Measurements from ENCODE around the gene SNX9.

SNX9 gene

DNA sequence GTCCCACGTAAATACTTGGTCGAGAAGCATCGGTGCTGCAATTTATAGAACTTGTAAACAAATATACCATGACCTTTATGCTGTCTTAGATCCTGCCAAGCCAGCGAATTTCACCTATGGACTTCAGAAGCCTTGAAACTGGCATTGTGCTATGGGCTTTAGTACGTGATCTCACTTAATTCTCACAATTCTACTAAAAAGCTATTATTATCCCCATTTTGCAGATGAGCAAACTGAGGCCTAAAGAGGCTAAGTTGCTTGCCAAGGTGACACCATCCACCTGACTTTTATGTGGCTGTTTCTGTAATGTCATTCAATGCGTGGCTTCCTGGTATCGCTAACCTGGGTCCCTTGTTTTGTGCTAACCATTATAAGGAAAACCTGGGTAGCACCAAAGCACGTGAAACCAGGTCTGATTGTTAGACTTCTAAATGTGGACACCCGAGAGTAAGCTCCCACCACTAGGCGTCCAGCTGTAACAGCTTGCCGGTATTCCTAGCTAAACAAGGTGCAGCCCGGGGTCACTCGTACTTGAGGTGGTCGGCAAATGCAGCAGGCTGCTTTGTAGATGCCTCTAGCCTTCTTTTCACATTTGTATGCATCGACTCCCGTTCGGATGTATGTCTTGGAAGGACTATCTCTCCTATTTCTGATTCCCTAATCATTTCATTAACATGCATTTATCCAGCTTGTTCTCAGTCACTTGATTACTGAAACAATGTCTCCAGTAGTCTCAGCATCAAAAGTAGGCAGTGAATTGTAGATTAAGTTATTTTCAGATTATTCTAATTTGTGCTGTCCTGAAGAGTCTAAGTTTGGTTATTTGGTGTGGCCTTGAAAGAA, 159.7 kb downstream of the SNX9 start:
- no peak for DNase-seq

DNA sequence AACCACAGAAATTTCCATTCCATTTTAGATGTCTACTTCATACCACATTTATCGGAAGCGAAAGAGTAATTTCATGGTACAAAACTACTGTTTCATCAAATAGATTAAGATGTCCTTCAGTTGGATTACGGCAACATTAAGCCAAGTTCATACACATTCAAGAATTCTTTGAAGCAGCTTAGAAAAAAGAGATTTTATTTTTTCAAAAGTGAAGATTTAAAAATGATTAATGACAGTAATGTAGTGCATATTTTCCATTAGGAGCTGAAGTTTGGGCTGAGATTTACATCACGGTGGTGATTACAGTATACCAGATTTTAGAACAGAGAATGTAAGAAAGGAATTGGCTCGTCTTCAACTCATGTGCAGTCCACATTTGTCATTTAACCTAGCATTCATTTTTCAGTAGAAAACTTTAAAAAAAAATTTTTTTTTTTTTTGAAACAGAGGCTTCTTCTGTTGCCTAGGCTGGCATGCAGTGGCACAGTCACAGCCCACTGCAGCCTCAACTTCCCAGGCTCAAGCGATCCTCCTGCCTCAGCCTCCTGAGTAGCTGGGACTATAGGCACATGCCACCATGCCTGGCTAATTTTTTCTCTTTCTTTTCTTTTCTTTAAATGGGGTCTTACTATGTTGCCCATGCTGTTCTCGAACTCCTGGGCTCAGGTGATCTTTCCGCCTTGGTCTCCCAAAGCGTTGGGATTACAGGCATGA, 160.5 kb downstream of the SNX9 start:
- DNase-seq: no peak

DNA sequence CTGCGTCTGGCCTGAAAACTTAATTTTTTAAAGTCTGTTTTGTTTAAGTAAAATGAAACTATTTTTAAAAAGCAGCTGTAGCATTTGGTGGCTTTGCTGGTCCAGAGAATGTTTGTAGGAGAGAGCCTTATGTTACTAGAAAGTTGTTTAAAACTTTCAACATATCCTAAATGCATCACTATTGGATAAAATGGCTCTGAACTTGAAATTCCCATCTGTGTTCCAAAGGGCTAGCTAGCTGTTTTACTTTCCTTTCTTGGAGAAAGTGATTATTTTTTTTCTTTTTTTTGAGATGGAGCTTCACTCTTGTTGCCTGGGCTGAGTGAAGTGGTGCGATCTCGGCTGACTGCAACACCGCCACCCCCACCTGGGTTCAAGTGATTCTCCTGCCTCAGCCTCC, 161.1 kb downstream of the SNX9 start:
- DNase-seq: no peak

DNA sequence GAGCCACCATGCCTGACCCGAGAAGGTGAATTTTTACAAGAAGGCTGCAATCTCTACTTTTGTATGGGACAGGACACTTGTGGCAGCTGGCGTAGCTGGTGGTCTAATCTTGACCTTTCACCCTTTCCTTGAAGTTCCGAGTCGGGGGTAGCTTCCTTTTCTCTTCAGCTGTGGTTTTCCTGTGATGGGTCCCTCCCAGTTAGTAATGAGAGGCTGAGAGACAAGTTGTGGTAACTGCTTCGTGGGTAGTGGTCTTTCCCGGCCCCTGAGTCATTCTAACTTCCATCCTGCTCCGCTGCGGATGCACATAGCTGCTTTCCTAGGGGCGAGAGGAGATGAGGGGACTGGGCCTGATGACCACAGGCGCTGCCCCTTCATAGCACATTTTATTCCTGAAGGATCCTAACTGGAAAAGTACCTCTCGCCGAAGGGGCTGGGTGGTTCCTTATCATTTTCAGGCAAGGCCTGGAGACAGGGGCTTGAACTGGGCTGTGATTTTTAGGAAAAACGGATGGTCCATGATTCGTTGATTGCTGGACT, 161.7 kb downstream of the SNX9 start:
- no peak for DNase-seq

DNA sequence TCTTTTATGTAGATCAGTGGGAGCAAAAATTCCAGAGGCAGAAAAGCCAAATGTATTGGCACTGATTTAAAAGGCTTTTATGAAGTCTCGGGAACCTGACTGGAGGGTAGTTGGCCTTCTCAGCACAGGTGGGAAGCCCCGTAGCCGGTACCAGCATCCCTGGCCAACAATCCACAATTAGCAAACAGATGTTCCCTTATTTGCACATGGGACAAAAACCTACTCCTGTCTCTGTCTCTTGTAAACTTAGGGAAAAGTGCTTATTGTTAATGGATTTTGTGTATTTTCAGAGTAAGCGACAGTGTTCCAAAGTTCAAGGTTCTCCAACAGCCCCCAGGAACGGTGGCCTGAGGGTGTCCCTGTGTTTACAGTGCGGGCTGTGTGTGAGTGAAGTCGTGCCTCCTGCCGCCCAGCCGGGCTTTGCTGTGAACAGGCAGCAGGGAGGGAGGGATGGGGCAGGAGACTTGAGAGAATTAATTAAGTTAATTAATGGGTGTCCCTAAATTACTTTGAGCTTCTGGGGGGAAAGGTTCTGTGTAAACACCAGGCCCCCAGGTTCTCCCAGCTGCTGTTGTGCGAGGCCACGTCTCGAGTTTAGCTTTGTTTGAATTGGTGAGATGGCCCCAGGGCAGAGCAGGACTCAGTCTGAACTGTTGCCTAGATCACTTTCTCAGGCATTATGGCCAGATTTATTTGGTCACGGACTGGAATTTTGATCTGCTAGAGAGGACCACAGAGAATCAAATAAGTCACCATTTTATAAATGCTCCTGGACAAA, 162.5 kb downstream of the SNX9 start:
- DNase-seq: peak; percentile 92

DNA sequence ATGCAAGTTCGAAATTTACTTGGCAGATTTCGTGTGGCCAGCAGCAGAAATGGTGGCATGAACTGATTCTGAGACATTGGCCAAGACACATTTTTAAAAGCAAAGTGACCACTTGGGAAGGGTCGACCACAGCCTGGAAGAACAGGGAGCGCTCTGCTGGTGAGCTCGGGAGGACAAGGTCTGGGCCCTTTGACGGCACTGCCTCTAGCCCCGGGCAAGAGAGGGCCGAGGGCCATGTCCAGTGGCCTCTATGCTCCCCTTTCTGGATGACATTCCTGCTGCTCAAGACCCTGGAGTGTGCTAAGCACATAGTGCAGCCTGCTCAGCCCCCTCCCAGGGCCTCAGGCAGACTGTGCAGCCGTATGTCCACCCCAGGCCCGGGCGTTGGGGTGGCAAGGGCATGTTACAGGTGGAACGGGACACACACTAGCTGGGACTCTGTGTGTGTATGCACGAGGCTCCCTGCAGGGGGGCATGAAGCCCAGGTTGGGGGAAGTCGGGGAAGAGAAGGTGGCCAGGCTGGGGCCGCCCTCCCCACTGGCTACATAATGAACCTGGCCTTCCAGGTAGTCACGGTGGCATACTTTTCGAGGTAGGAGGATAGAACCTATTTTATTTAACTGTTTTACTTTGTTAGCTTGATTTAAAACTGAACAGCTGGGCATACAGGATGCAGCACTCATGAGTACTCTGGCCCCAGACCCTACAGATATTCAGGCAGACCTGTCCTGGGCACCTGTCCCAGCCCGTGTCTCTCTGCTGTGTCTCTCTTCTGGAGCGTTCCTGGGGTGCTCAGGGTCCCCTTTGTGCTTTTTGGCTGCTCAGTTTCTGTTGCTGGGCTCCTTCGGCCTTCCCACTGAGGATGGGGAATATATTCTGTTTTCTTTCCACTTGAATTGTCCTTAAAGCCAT, 165.0 kb downstream of the SNX9 start:
- no peak for DNase-seq

DNA sequence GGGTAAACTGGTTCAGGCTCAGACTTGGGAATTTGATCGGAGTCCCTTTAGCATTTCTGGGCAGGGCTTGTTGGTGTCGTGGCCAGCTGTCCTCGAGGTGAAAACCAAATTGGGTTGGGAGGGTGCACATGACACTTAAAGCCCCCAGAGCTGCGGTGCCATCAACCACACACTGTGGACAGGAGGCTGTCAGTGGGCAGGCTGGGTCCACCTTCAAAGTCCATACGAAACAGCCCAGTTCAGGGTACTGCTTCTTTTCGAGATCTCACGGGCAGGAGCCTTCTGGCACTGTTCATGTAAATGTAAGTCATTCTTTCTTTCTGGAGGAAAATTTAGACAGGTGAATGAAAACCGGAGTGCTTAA, 165.6 kb downstream of the SNX9 start:
- DNase-seq: no peak

DNA sequence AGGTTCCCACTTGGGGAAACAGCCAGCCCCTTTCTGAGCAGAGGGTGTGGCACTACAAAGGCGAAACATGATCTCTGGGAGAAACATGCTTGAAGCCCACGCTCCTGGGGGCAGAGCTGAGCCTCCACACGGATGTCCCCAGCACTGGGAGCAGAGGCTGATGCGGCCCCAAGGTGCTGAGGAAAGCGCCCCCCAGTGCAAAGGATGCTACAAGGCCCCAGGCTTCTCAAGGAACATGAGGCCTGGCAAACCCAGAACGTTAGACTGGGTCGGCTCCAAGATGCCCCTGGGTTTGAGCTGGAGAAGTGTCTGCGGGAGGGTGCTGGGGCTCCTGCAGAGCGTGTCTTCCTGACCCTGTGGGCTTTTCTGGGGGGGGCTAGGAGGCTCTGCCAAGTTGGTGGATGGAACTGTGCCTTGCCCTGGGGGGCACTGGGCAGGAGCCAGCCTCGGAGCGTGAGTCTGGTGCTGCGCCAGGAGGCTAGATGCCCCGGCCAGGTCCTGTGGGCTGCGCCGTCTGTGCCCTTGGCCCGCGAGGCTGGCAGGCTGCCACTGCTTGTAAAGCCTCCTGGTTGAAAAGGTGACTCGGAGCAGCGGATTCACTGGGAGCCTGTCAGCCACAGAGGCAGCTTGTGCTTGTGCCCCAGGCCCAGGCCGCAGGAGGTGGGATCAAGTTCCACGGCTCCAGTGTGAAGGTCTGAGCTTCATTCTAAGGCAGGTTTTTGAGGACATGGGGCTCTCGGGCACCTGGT, 166.7 kb downstream of the SNX9 start:
- peak; percentile 96 for DNase-seq

DNA sequence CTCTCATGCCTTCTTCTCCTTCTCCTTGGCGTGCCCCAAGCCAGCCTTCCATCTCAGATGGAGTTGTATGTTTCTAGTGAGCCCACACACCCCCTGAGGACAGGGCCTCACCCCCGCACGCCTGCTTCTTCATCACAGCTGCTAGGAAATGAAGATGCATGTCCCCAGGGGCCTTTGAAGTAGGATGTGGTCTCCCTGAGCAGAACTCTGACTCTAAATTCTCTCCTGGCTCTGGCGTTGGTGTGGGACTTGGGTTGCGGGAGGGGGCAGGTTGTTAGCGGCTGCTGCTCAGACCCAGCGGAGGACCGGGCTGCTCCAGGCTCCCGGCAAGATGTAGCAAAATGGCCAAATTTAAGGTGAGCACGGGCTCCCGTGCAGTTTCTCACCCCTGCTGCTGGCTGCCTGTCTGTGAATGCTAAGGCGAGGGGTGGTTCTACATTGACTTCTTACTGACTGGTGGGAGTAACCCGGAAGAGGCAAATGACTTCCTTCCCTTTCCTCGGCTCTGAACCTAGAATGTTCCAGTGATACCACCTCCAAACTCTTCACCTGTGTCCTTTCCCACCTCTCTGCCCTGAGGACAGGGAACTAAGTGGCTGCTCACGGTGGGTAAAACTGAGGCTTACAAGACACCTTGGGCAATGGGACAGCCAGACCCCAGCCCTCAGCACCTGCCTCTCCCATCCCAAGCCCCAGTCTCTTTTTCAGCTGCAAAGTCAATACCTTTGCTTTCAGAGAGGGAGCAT, 167.4 kb downstream of the SNX9 start:
- DNase-seq: no peak

DNA sequence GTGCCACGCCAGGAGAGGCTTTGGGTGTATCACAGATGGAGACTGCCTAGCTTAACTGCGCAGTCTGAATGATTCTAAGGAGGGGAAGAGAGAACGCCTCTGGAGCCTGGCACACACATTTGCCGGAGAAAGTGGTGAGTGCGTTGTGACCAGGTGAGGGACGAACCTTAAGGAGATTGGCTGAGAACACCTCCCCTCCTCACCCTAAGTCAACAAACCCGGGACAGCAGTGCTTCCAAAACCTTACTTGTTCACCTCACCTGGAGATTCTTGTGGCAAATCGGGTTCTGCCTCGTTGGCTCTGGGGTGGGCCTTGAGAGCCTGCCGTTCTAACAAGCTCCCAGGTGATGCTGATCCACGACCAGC, 168.0 kb downstream of the SNX9 start:
- DNase-seq: no peak

DNA sequence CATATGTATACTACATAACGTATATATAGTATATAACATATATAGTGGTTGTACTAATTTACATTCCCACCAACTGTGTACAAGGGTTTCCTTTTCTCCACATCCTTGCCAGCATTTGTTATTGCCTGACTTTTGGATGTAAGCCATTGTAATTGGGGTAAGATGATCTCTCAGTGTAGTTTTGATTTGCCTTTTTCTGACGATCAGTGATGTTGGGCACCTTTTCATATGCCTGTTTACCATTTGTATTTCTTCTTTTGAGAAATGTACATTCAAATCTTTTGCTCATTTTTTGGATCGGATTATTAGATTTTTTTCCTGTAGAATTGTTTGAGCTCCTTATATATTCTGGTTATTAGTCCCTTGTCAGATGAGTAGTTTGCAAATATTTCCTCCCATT, 170.0 kb downstream of the SNX9 start:
- DNase-seq: no peak

DNA sequence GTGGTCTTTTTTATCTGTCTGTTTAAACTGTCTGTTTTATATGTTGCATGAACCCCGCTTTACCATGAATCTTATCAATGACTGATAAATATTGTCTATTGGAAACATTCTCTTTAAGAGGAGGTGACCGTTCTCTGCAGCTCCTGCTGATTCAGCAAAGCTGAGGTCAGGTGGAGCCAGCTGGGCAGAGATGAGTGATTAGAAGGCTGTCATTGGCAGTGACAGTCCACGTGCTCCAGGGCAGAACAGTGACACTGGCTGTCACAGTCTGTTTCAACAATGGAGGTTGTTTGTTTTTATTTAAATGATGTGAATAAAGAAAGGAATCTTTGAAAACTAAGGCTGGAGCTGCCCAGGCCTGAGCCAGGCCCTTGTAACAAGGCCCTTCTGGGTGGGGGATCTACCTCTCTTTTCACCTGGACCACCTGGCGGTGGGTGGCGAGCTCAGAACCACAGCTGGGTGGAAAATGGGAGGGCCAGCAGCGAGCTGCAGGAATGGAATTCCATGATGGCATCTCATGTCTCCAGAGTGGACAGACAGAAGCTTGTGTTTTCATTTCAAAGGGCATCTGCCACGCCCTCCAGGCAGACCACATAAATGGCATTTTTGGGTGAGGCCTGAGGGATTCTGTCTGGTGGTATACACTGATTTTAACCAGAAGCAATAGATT, 171.2 kb downstream of the SNX9 start:
- no peak for DNase-seq

Measured in NCI-H1105 treated with DMSO at 0.1 percent for 48 hours (cell line).